H1 (cell line): ENCODE data around the gene FAM114A2. TPM values are rescaled to one million over a fixed set of nuclear protein-coding genes. Genes with fewer than 3 reads are reported as not detected.

ENCODE experiments used
- CTCF ChIA-PET: fragments of 300-600 bp; sonication (Branson Sonifier 250); formaldehyde crosslinking; loops from one replicate; lab custom pipeline; 2021; ENCODE audit not compliant: partially characterized antibody; lab: Charles Lee
- POLR2A ChIA-PET: fragments of 300-600 bp; sonication (Branson Sonifier 250); formaldehyde crosslinking; loops from one replicate; lab custom pipeline; 2021; ENCODE audit warnings: inconsistent platforms; ENCODE audit not compliant: partially characterized antibody; lab: Charles Lee
- DNase-seq, 2 experiments: peaks; one replicate each; pipeline versions ENCODE4 v3.0.0 to v3.0.0-alpha.2; 2010 to 2022; ENCODE audit warnings: low spot score in 2 of 2, low read depth in 1 of 2, mixed read lengths in 1 of 2
- FAIRE-seq: peaks from 2 replicates; lab custom pipeline; 2011; peaks lifted over from hg19 to GRCh38; lab: Jason Lieb, UNC
- H2AFZ ChIP-seq: 2 replicates; pipeline ENCODE4 v1.8.1; 2012; ENCODE audit warnings: low read length, inconsistent platforms
- H2AK5ac ChIP-seq: 2 replicates; pipeline ENCODE4 v1.6.1; 2013; ENCODE audit warnings: low read depth, low read length
- H2BK120ac ChIP-seq: replicated peaks from 2 replicates; pipeline ENCODE3; 2013; ENCODE audit warnings: low read depth, low read length, inconsistent platforms
- H2BK12ac ChIP-seq: 2 replicates; pipeline ENCODE4 v1.6.1; 2013; ENCODE audit warnings: low read depth, low read length
- H2BK15ac ChIP-seq: 2 replicates; pipeline ENCODE4 v1.6.1; 2013; ENCODE audit warnings: low read length
- H2BK20ac ChIP-seq: 2 replicates; pipeline ENCODE4 v1.6.1; 2013; ENCODE audit warnings: low read length
- H2BK5ac ChIP-seq: 2 replicates; pipeline ENCODE4 v1.6.1; 2013; ENCODE audit warnings: low read depth, low read length
- H3K14ac ChIP-seq: 2 replicates; pipeline ENCODE4 v1.6.1; 2013; ENCODE audit warnings: inconsistent platforms; ENCODE audit not compliant: insufficient read length
- H3K18ac ChIP-seq: 2 replicates; pipeline ENCODE4 v1.6.1; 2013; ENCODE audit warnings: low read length; ENCODE audit errors: extremely low read depth
- H3K23ac ChIP-seq: 2 replicates; pipeline ENCODE4 v1.6.1; 2013; ENCODE audit warnings: inconsistent platforms; ENCODE audit not compliant: insufficient read length
- H3K23me2 ChIP-seq: 2 replicates; pipeline ENCODE4 v1.6.1; 2013; ENCODE audit warnings: low read depth, low read length
- H3K27ac ChIP-seq: 2 replicates; pipeline ENCODE4 v1.6.1; 2011; ENCODE audit warnings: low read depth, low read length, inconsistent platforms
- H3K27me3 ChIP-seq, 4 experiments: replicated peaks in 1 of 4; 1 replicate in 1 of 4; 2 replicates in 3 of 4; pipeline versions ENCODE4 v1.6.1 to v1.8.1; 2011 to 2013; ENCODE audit warnings: low read length in 3 of 4, mild to moderate bottlenecking in 3 of 4, inconsistent platforms in 2 of 4, mixed read lengths in 2 of 4, moderate library complexity in 1 of 4; ENCODE audit not compliant: control insufficient read depth in 3 of 4, insufficient read depth in 3 of 4; ENCODE audit errors: extremely low read depth in 1 of 4
- H3K36me3 ChIP-seq, 4 experiments: 2 replicates each; pipeline versions ENCODE4 v1.6.1 to v1.8.1; 2011 to 2013; ENCODE audit warnings: mild to moderate bottlenecking in 4 of 4, low read length in 3 of 4, moderate library complexity in 2 of 4, control low read depth in 1 of 4, inconsistent platforms in 1 of 4; ENCODE audit not compliant: insufficient read depth in 4 of 4, control insufficient read depth in 2 of 4
- H3K4ac ChIP-seq: replicated peaks from 2 replicates; pipeline ENCODE3; 2013; ENCODE audit warnings: low read length, low read depth, mixed read lengths, inconsistent platforms; ENCODE audit not compliant: insufficient read length
- H3K4me1 ChIP-seq, 4 experiments: replicated peaks in 1 of 4; 1 replicate in 1 of 4; 2 replicates in 3 of 4; pipeline versions ENCODE4 v1.6.1 to v1.8.1; 2011 to 2013; ENCODE audit warnings: low read length in 3 of 4, inconsistent platforms in 2 of 4, mixed read lengths in 1 of 4; ENCODE audit not compliant: insufficient read depth in 4 of 4, control insufficient read depth in 3 of 4
- H3K4me2 ChIP-seq, 2 experiments: 2 replicates each; pipeline versions ENCODE4 v1.6.1 to v1.8.1; 2011 to 2013; ENCODE audit warnings: low read depth in 2 of 2, low read length in 2 of 2, control low read depth in 1 of 2, inconsistent platforms in 1 of 2, mild to moderate bottlenecking in 1 of 2; ENCODE audit not compliant: insufficient read depth in 1 of 2
- H3K4me3 ChIP-seq, 4 experiments: fragments of 200-600, 300-600 bp in 1 of 4; sonication (generic), shearing (Covaris generic), sonication (Bioruptor Twin) in 1 of 4; 2 replicates each; pipeline versions ENCODE4 v1.5.1 to v1.8.1; 2011 to 2016; ENCODE audit warnings: low read length in 4 of 4, low read depth in 3 of 4, control low read depth in 2 of 4, inconsistent platforms in 2 of 4, mild to moderate bottlenecking in 2 of 4, mixed read lengths in 1 of 4, moderate library complexity in 1 of 4; ENCODE audit not compliant: insufficient read depth in 2 of 4; ENCODE audit errors: extremely low read depth in 1 of 4
- H3K56ac ChIP-seq: replicated peaks from 2 replicates; pipeline ENCODE3; 2013; ENCODE audit warnings: low read depth, mild to moderate bottlenecking, mixed read lengths, low read length, inconsistent platforms; ENCODE audit not compliant: insufficient read length
- H3K79me1 ChIP-seq: 2 replicates; pipeline ENCODE4 v1.6.1; 2013; ENCODE audit warnings: low read depth, low read length, control low read depth
- H3K79me2 ChIP-seq, 2 experiments: 2 replicates each; pipeline versions ENCODE4 v1.6.1 to v1.8.1; 2012 to 2013; ENCODE audit warnings: low read length in 2 of 2, mild to moderate bottlenecking in 2 of 2, inconsistent platforms in 1 of 2; ENCODE audit not compliant: insufficient read depth in 2 of 2, control insufficient read depth in 1 of 2
- H3K9ac ChIP-seq, 4 experiments: replicated peaks in 1 of 4; 1 replicate in 1 of 4; 2 replicates in 3 of 4; pipeline versions ENCODE4 v1.6.1 to v1.8.1; 2011 to 2013; ENCODE audit warnings: low read depth in 3 of 4, low read length in 3 of 4, control low read depth in 2 of 4, mild to moderate bottlenecking in 2 of 4, moderate library complexity in 2 of 4, inconsistent platforms in 1 of 4; ENCODE audit errors: extremely low read depth in 1 of 4
- H3K9me3 ChIP-seq, 2 experiments: 2 replicates each; pipeline versions ENCODE4 v1.6.1 to v1.8.1; 2012 to 2013; ENCODE audit warnings: mild to moderate bottlenecking in 2 of 2, moderate library complexity in 2 of 2, control low read depth in 1 of 2, inconsistent platforms in 1 of 2, low read depth in 1 of 2, low read length in 1 of 2, mixed read lengths in 1 of 2; ENCODE audit not compliant: insufficient read depth in 2 of 2
- H4K20me1 ChIP-seq, 2 experiments: replicated peaks in 1 of 2; 2 replicates each; pipeline versions ENCODE3 to v1.8.1; 2011 to 2013; ENCODE audit warnings: inconsistent platforms in 2 of 2, low read length in 2 of 2, mild to moderate bottlenecking in 1 of 2; ENCODE audit not compliant: insufficient read depth in 2 of 2, control insufficient read depth in 1 of 2
- H4K5ac ChIP-seq: 2 replicates; pipeline ENCODE4 v1.6.1; 2013; ENCODE audit warnings: low read length, low read depth, mixed read lengths, inconsistent platforms; ENCODE audit not compliant: insufficient read length
- H4K8ac ChIP-seq: 2 replicates; pipeline ENCODE4 v1.8.0; 2013; ENCODE audit warnings: mild to moderate bottlenecking, moderate library complexity, low read length, inconsistent platforms; ENCODE audit not compliant: insufficient read depth; ENCODE audit errors: extremely low read depth
- H4K91ac ChIP-seq: replicated peaks from 2 replicates; pipeline ENCODE3; 2013; ENCODE audit warnings: low read length, mixed read lengths, inconsistent platforms; ENCODE audit not compliant: insufficient read length
- CHD2 ChIP-seq: IDR thresholded peaks from 2 replicates; pipeline ENCODE4 v1.6.1; 2012; ENCODE audit warnings: low read length, improper control_type of control experiment
- CTCF ChIP-seq, 3 experiments: IDR thresholded peaks; 1 replicate in 2 of 3; 2 replicates in 1 of 3; pipeline versions ENCODE4 v1.5.1 to v1.6.1; 2011; ENCODE audit warnings: low read length in 3 of 3, mild to moderate bottlenecking in 3 of 3, inconsistent platforms in 2 of 3, low read depth in 1 of 3, moderate library complexity in 1 of 3; ENCODE audit not compliant: insufficient read depth in 1 of 3; ENCODE audit errors: control extremely low read depth in 1 of 3
- RAD21 ChIP-seq, 2 experiments: IDR thresholded peaks in 1 of 2; conservative IDR thresholded peaks in 1 of 2; 2 replicates each; pipeline ENCODE4 v1.6.1; 2011; ENCODE audit warnings: low read depth in 2 of 2, low read length in 2 of 2, improper control_type of control experiment in 1 of 2, inconsistent platforms in 1 of 2, mild to moderate bottlenecking in 1 of 2, moderate library complexity in 1 of 2
- TEAD4 ChIP-seq: IDR thresholded peaks from 2 replicates; pipeline ENCODE4 v1.6.1; 2012; ENCODE audit warnings: low read depth, low read length, inconsistent platforms, mixed read lengths
- WGBS, 2 experiments: shearing (Covaris generic) in 1 of 2; methylation state at CpG; one replicate each; pipeline versions ENCODE4 v1.1.6 to v1.1.7; 2013 to 2015; ENCODE audit warnings: low lambda C conversion rate in 2 of 2, mixed read lengths in 2 of 2, inconsistent platforms in 1 of 2, low coverage in 1 of 2, missing lambda C conversion rate in 1 of 2; ENCODE audit not compliant: insufficient replicate concordance in 2 of 2, insufficient coverage in 1 of 2, insufficient read length in 1 of 2; ENCODE audit errors: extremely low coverage in 1 of 2, missing lambda C conversion rate in 1 of 2; 5-methylcytosine and 5-hydroxymethylcytosine counted together
- polyA plus RNA-seq, 7 experiments: library from polyadenylated mRNA; depleted of rRNA in 3 of 7; stranded (reverse) in 5 of 7; unstranded in 2 of 7; fragments of >200 nt in 5 of 7; fragments of 200-250 nt in 2 of 7; gene quantifications; 1 replicate in 5 of 7; 2 replicates in 1 of 7; 4 replicates in 1 of 7; pipeline versions ENCODE4 v1.2.1 to v1.2.3, GENCODE V29; 2011 to 2013; ENCODE audit warnings: missing spikeins in 2 of 7, mixed read lengths in 2 of 7
- total RNA-seq: library from RNA; stranded (reverse); fragmentation: NEBNext Ultra II Directional; extraction: Animal tissue kit (Norgen Biotek cat#: 25700); gene quantifications from 2 replicates; pipeline ENCODE4 v1.2.1, GENCODE V29; 2021

Gene FAM114A2
- total and polyA plus RNA-seq, 2 of the 8 experiments (the other 6 are each of a cell fraction or from before 2014, with no cell fraction given) = 3.8 to 9.2 TPM

- H3K4me3 ChIP-seq = peak overlapping the region in 3 of 4 experiments; percentile 4 to 46 (median 8); a peak in 4 of 8 replicates
- ChIA-PET CTCF (interaction anchor here (0.6 to 5.2 kb wide), 103 partner anchors 9 to 1450 kb away, joined by 3 to 78 read pairs (median 4); partner anchors contain the start of genes GRIA1 and HAND1), POLR2A (interaction anchor here (0.7 to 1.1 kb wide), 2 partner anchors 14 to 140 kb away, joined by 3 to 4 read pairs; no protein-coding TSS in a partner anchor)
- H3K56ac ChIP-seq = no peak overlapping the region
- H3K79me1 ChIP-seq = no peaks in the 10 kb centered on the region
- no peak overlapping the region for H2BK12ac ChIP-seq
- no peak overlapping the region for H3K27ac ChIP-seq
- no peak overlapping the region for H2AK5ac ChIP-seq
- H4K8ac ChIP-seq = no peak overlapping the region
- no peak overlapping the region for H3K14ac ChIP-seq
- peak overlapping the region; percentile 19; the same call in 1 of the 2 replicates for H2BK5ac ChIP-seq
- TF ChIP-seq TEAD4 (0 out of 2 replicates have a peak, but pooled peaks have one; percentile 8), RAD21 (IDR thresholded peaks at IDR 0.05 in 1 of 2, conservative IDR thresholded peaks at IDR 0.05 in 1 of 2; ENCODE audit: low read depth in 2 of 2, low read length in 2 of 2) (peak; percentile 98 to 99), CHD2 (no peak), CTCF (IDR thresholded peaks at IDR 0.05; ENCODE audit: control extremely low read depth in 1 of 3, insufficient read depth in 1 of 3, low read depth in 1 of 3, low read length in 3 of 3) (peak; percentile 73 to 91 (median 82))
- H3K36me3 ChIP-seq = no peaks in the 10 kb centered on the region
- H2BK15ac ChIP-seq = no peak overlapping the region
- no peaks in the 10 kb centered on the region for H3K79me2 ChIP-seq
- DNase-seq (peak in 1 of 2 experiments; percentile 81), FAIRE-seq (peak; percentile 95)
- H3K18ac ChIP-seq = peak overlapping the region; percentile 44
- peaks cover 4 to 13% (median 7%) of the 10 kb centered on the region in 4 experiments; a peak in 6 of 7 replicates for H3K4me1 ChIP-seq
- H3K23me2 ChIP-seq = no peaks in the 10 kb centered on the region; the same call in 1 of the 2 replicates
- H3K9me3 ChIP-seq = no peaks in the 10 kb centered on the region
- H3K27me3 ChIP-seq = no peaks in the 10 kb centered on the region; a peak in 1 of 7 replicates
- H2BK20ac ChIP-seq = no peak overlapping the region
- no peak overlapping the region for H2BK120ac ChIP-seq
- 47% methylated on average over 10 of the region's 10 CpGs; no CpG with 5 or more reads in 1 of the 2 experiments for WGBS, 2 experiments
- H3K23ac ChIP-seq = no peak overlapping the region
- peak overlapping the region; percentile 1 to 49; a peak in 3 of 4 replicates for H3K4me2 ChIP-seq
- H3K4ac ChIP-seq = no peak overlapping the region
- H4K91ac ChIP-seq = no peak overlapping the region
- H3K9ac ChIP-seq = no peak overlapping the region
- no peaks in the 10 kb centered on the region for H4K20me1 ChIP-seq
- H2AFZ ChIP-seq = peak overlapping the region; percentile 88
- no peak overlapping the region for H4K5ac ChIP-seq
These were observed 73.6 kb downstream of the FAM114A2 start for GRCh38 chr5:153964880-153965645.
